GM19452 (cell line): ENCODE measurements around the gene FYB1.

Experiments
- ATAC-seq: cut with Tn5 transposase; IDR thresholded peaks from one replicate; pipeline ENCODE4 v1.9.1; 2021; ENCODE audit not compliant: unreplicated experiment

The FYB1 gene

GRCh38 chr5:39131210-39132127, 87.9 kb downstream of the FYB1 start:
- no peak for ATAC-seq

GRCh38 chr5:39130716-39131115, 88.6 kb downstream of the FYB1 start:
- no peak for ATAC-seq

- ATAC-seq = no peak
These were observed 97.4 kb downstream of the FYB1 start for GRCh38 chr5:39121922-39122321.

- ATAC-seq = no peak
These were observed 98.0 kb downstream of the FYB1 start for GRCh38 chr5:39121315-39121714.

- no peak for ATAC-seq
These were observed 99.3 kb downstream of the FYB1 start for GRCh38 chr5:39120052-39120420.

GRCh38 chr5:39119404-39120051, 99.8 kb downstream of the FYB1 start:
- ATAC-seq = no peak

- ATAC-seq = no peak
These were observed 100.7 kb downstream of the FYB1 start for GRCh38 chr5:39118638-39119037.

- ATAC-seq = no peak
These were observed 102.0 kb downstream of the FYB1 start for GRCh38 chr5:39117401-39117800.

- ATAC-seq = no peak
These were observed 102.8 kb downstream of the FYB1 start for GRCh38 chr5:39116344-39117170.

GRCh38 chr5:39115644-39116343, 103.6 kb downstream of the FYB1 start:
- ATAC-seq = no peak

GRCh38 chr5:39114155-39114554, 105.2 kb downstream of the FYB1 start:
- ATAC-seq = no peak

- ATAC-seq = no peak
These were observed 105.9 kb downstream of the FYB1 start for GRCh38 chr5:39113354-39113953.

- no peak for ATAC-seq
These were observed 109.8 kb downstream of the FYB1 start for GRCh38 chr5:39109606-39110005.

GRCh38 chr5:39108987-39109386, 110.4 kb downstream of the FYB1 start:
- ATAC-seq = no peak

- ATAC-seq = no peak
These were observed 112.0 kb downstream of the FYB1 start for GRCh38 chr5:39107350-39107749.

- no peak for ATAC-seq
These were observed 113.0 kb downstream of the FYB1 start for GRCh38 chr5:39106322-39106721.

- no peak for ATAC-seq
These were observed 115.1 kb downstream of the FYB1 start for GRCh38 chr5:39104221-39104620.

GRCh38 chr5:39102684-39103155, 116.6 kb downstream of the FYB1 start:
- ATAC-seq = no peak

- no peak for ATAC-seq
These were observed 118.4 kb downstream of the FYB1 start for GRCh38 chr5:39100851-39101396.

- ATAC-seq = no peak
These were observed 119.0 kb downstream of the FYB1 start for GRCh38 chr5:39100301-39100850.
